ENCODE data around the gene RNASE1. TPM values are rescaled to one million over a fixed set of nuclear protein-coding genes. Genes with fewer than 3 reads are reported as not detected.
A peak's percentile ranks its signal among the peaks of the same experiment; 100 is the strongest.

Gene RNASE1
- total and polyA plus RNA-seq, 9 of the 15 experiments (the other 6 are each of a cell fraction or from before 2014, with no cell fraction given) = 6.4 to 33.3 (median 13.9) TPM

DNA sequence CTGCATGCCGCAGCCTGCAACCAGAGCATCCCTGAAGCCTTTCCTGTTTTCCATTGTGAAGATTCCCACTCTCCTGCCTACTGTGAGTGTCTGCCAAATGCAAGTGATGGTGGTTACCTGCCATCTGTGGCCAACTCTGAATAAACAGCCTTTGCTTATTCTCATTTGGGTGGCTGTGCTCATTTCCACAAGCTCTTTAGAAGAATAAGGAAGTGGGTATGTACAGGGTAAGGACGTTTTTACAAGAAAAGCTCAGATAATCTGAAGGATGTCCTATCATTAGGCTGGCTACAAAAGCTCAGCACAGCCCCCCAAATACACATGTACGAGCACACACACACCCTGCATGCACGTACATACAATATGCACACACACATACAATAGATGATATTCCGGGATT lies 7.3 kb upstream of the RNASE1 start:
- no peak overlapping the region for H3K4me3 ChIP-seq
- TF ChIP-seq GTF2E2 (tag; IDR thresholded peaks at IDR 0.05) (no peak), SPI1 (IDR thresholded peaks at IDR 0.05; ENCODE audit: borderline replicate concordance, low read depth, low read length) (peak; percentile 45; the same call in 1 of the 2 replicates)
- ATAC-seq (no peak), DNase-seq (ENCODE audit: extremely low read depth in 1 of 4, low spot score in 3 of 4) (no peak), FAIRE-seq (no peak)
- CTCF ChIA-PET (ENCODE audit: low intra/inter-chr PET ratio) = no interaction called here
- intact Hi-C loops (cut with micrococcal nuclease) (loop anchor here (10.0 kb wide), 1 partner anchor 475 kb away; the partner anchor contains the start of gene CCNB1IP1), in situ Hi-C loops (cut with MboI) (no loop called here)
- no peak overlapping the region for H3K27ac ChIP-seq (ENCODE audit: extremely low read depth, low read depth, low read length)
- H3K27me3 ChIP-seq (ENCODE audit: control insufficient read depth in 2 of 2, insufficient read depth in 2 of 2, low read length in 2 of 2) = no peaks in the 10 kb centered on the region; a peak in 1 of 5 replicates
- H3K4me2 ChIP-seq (ENCODE audit: insufficient read depth, low read length) = no peak overlapping the region
- no peaks in the 10 kb centered on the region for H3K79me2 ChIP-seq (ENCODE audit: control insufficient read depth, insufficient read depth, low read length)
- no peaks in the 10 kb centered on the region for H3K36me3 ChIP-seq (ENCODE audit: control insufficient read depth, insufficient read depth, low read length)
- H3K9me1 ChIP-seq (ENCODE audit: control insufficient read depth, insufficient read depth, low read length) = no peaks in the 10 kb centered on the region
- no peak overlapping the region for H3K9ac ChIP-seq (ENCODE audit: insufficient read depth in 1 of 2, low read depth in 2 of 2, low read length in 2 of 2)
- peaks cover 0 to 7% of the 10 kb centered on the region in 2 experiments; a peak in 4 of 5 replicates for H3K4me1 ChIP-seq (replicated peaks in 1 of 2; ENCODE audit: control insufficient read depth in 2 of 2, insufficient read depth in 2 of 2, low read length in 2 of 2)
- no TSS peak for BruUV-seq (replicated peaks)
- POLR2A ChIA-PET = interaction anchor here (1.1 kb wide), 1 partner anchor 76 kb away, joined by 3 read pairs; no protein-coding TSS in a partner anchor
- H3K9me3 ChIP-seq (replicated peaks; ENCODE audit: control insufficient read depth, insufficient read depth, low read depth, low read length) = no peaks in the 10 kb centered on the region
- H2AFZ ChIP-seq (ENCODE audit: low read depth, low read length) = no peak overlapping the region
- H4K20me1 ChIP-seq (replicated peaks; ENCODE audit: control insufficient read depth, insufficient read depth, low read length) = no peaks in the 10 kb centered on the region
- WGBS (ENCODE audit: insufficient coverage, low coverage, missing lambda C conversion rate) = 60% methylated on average over 5 of the region's 5 CpGs

DNA sequence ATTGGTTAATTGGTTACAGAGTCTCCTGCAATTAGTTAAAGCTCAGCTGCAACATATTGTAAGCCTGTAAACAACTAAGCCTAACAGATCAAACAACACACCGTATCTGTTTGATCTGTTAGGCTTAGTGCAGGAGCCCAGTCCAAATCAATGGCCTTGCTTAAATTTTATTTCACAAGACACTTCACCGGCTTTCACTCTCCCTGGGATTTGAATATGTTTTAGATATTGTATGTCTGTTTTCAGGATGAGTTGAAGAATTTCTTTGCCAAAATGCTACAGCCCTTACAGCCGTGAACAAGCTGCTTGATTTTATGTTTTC lies 5.5 kb upstream of the RNASE1 start:
- TF ChIP-seq LEF1 (IDR thresholded peaks at IDR 0.05) = no peak
- FAIRE-seq = no peak
- no peaks in the 10 kb centered on the region for H3K9me1 ChIP-seq (ENCODE audit: control insufficient read depth, insufficient read depth, low read length)

More for the DNA sequence above, 5.5 kb upstream of the RNASE1 start:
- Histone ChIP-seq H3K4me1 (replicated peaks in 1 of 2; ENCODE audit: control insufficient read depth in 2 of 2, insufficient read depth in 2 of 2, low read length in 2 of 2) (peaks cover 2 to 23% of the 10 kb centered on the region in 2 experiments), H4K20me1 (replicated peaks; ENCODE audit: control insufficient read depth, insufficient read depth, low read length) (no peaks in the 10 kb centered on the region), H3K9me3 (replicated peaks; ENCODE audit: control insufficient read depth, insufficient read depth, low read depth, low read length) (no peaks in the 10 kb centered on the region), H3K36me3 (ENCODE audit: control insufficient read depth, insufficient read depth, low read length) (no peaks in the 10 kb centered on the region), H3K79me2 (ENCODE audit: control insufficient read depth, insufficient read depth, low read length) (no peaks in the 10 kb centered on the region), H3K4me3 (no peak overlapping the region), H3K27me3 (ENCODE audit: control insufficient read depth in 2 of 2, insufficient read depth in 2 of 2, low read length in 2 of 2) (no peaks in the 10 kb centered on the region), H3K9ac (ENCODE audit: insufficient read depth in 1 of 2, low read depth in 2 of 2, low read length in 2 of 2) (no peak overlapping the region), H3K4me2 (ENCODE audit: insufficient read depth, low read length) (no peak overlapping the region), H3K27ac (ENCODE audit: extremely low read depth, low read depth, low read length) (no peak overlapping the region), H2AFZ (ENCODE audit: low read depth, low read length) (no peak overlapping the region; the same call in 1 of the 2 replicates)
- BruUV-seq (replicated peaks) = no TSS peak
- WGBS (ENCODE audit: insufficient coverage, low coverage, missing lambda C conversion rate) = 32% methylated on average over 3 of the region's 3 CpGs
- CTCF ChIA-PET (ENCODE audit: low intra/inter-chr PET ratio) = no interaction called here
- POLR2A ChIA-PET = interaction anchor here (1.2 kb wide), 1 partner anchor 12 kb away, joined by 3 read pairs; no protein-coding TSS in a partner anchor
- intact Hi-C loops (cut with micrococcal nuclease) = no loop called here
- DNase-seq (ENCODE audit: extremely low read depth in 1 of 4, low spot score in 3 of 4) (no peak), ATAC-seq (no peak)
- in situ Hi-C loops (cut with MboI) = no loop called here

All from K562 (cell line).